ENCODE data around the gene WDR36. TPM values are rescaled to one million over a fixed set of nuclear protein-coding genes. Genes with fewer than 3 reads are reported as not detected.

The WDR36 gene
- total and polyA plus RNA-seq, 2 of the 13 experiments (the other 11 are each of a cell fraction or from before 2014, with no cell fraction given), result 18.2 to 40.6 TPM

DNA sequence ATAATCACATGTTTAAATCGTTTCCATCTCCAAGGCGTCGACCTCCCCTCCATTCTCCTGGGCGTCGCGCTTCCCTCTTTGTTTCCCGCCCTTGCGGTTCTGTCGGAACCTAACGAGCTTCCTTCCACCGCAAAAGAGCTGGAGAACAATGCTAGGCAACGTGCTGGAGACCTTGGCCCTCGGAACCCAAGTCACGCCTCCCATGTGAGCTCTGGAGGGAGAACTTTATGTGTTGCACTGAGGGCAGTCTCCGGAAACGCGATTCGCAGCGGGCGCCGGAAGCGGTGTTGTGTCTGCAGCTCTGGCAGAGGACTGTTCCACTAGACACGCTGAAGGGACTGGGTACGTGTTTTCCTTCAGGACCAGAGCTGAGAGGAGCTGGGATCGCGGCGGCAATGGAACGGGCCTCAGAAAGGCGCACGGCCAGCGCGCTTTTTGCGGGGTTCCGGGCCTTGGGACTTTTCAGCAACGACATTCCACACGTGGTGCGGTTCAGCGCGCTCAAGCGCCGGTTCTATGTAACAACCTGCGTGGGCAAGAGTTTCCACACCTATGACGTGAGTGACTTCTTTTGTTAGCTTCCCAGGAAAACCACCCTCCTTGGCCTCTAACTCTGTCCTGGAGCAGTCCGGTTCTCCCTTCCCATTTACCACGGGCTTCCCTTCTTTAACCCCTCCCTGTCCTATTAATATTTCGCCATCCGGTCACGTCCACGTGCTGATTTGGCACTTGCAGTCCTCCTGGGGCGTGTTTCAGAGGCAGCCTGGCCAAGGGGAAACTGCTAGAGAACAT lies at the start of gene WDR36 (continued):
- TF ChIP-seq ZNF567 (CRISPR knock-in tag; IDR thresholded peaks at IDR 0.05; ENCODE audit: borderline replicate concordance) (no peak), ZNF20 (CRISPR knock-in tag; IDR thresholded peaks at IDR 0.05) (0 out of 2 replicates have a peak, but pooled peaks have one; percentile 59), ATF1 (CRISPR knock-in tag; IDR thresholded peaks at IDR 0.05) (peak; percentile 90), ZNF12 (CRISPR knock-in tag; IDR thresholded peaks at IDR 0.05) (peak; percentile 91), ZNF329 (CRISPR knock-in tag; IDR thresholded peaks at IDR 0.05; ENCODE audit: low read depth) (peak; percentile 63; the same call in 1 of the 2 replicates), ZNF772 (CRISPR knock-in tag; IDR thresholded peaks at IDR 0.05) (peak; percentile 96), ZNF143 (CRISPR knock-in tag; IDR thresholded peaks at IDR 0.05) (peak; percentile 68), SKI (IDR thresholded peaks at IDR 0.05; ENCODE audit: partially characterized antibody) (peak; percentile 11), ZNF263 (CRISPR knock-in tag; IDR thresholded peaks at IDR 0.05) (peak; percentile 78; the same call in 1 of the 2 replicates), ZNF562 (CRISPR knock-in tag; IDR thresholded peaks at IDR 0.05; ENCODE audit: borderline replicate concordance) (peak; percentile 97), HOXA5 (CRISPR knock-in tag; IDR thresholded peaks at IDR 0.05) (peak; percentile 97), KDM1A (CRISPR knock-in tag; IDR thresholded peaks at IDR 0.05) (peak; percentile 84), MED8 (CRISPR knock-in tag; IDR thresholded peaks at IDR 0.05; ENCODE audit: insufficient replicate concordance) (peak; percentile 82), SP2 (CRISPR knock-in tag; IDR thresholded peaks at IDR 0.05) (peak; percentile 71), POLR2G (IDR thresholded peaks at IDR 0.05; ENCODE audit: low read depth, low read length) (peak; percentile 83)
- TF ChIP-seq, protein P1, sequence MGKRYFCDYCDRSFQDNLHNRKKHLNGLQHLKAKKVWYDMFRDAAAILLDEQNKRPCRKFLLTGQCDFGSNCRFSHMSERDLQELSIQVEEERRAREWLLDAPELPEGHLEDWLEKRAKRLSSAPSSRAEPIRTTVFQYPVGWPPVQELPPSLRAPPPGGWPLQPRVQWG (CRISPR knock-in tag; IDR thresholded peaks at IDR 0.05; ENCODE audit: borderline replicate concordance, low read depth), result no peak
- TF ChIP-seq, protein P2, sequence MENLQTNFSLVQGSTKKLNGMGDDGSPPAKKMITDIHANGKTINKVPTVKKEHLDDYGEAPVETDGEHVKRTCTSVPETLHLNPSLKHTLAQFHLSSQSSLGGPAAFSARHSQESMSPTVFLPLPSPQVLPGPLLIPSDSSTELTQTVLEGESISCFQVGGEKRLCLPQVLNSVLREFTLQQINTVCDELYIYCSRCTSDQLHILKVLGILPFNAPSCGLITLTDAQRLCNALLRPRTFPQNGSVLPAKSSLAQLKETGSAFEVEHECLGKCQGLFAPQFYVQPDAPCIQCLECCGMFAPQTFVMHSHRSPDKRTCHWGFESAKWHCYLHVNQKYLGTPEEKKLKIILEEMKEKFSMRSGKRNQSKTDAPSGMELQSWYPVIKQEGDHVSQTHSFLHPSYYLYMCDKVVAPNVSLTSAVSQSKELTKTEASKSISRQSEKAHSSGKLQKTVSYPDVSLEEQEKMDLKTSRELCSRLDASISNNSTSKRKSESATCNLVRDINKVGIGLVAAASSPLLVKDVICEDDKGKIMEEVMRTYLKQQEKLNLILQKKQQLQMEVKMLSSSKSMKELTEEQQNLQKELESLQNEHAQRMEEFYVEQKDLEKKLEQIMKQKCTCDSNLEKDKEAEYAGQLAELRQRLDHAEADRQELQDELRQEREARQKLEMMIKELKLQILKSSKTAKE (CRISPR knock-in tag; IDR thresholded peaks at IDR 0.05; ENCODE audit: borderline replicate concordance), result peak; percentile 73; the same call in 1 of the 2 replicates
- TF ChIP-seq, protein P3, sequence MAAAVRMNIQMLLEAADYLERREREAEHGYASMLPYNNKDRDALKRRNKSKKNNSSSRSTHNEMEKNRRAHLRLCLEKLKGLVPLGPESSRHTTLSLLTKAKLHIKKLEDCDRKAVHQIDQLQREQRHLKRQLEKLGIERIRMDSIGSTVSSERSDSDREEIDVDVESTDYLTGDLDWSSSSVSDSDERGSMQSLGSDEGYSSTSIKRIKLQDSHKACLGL (CRISPR knock-in tag; IDR thresholded peaks at IDR 0.05), result peak; percentile 76
- TF ChIP-seq, protein P4, sequence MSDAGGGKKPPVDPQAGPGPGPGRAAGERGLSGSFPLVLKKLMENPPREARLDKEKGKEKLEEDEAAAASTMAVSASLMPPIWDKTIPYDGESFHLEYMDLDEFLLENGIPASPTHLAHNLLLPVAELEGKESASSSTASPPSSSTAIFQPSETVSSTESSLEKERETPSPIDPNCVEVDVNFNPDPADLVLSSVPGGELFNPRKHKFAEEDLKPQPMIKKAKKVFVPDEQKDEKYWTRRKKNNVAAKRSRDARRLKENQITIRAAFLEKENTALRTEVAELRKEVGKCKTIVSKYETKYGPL (CRISPR knock-in tag; IDR thresholded peaks at IDR 0.05), result peak; percentile 92; the same call in 1 of the 2 replicates
- TF ChIP-seq, protein P5, sequence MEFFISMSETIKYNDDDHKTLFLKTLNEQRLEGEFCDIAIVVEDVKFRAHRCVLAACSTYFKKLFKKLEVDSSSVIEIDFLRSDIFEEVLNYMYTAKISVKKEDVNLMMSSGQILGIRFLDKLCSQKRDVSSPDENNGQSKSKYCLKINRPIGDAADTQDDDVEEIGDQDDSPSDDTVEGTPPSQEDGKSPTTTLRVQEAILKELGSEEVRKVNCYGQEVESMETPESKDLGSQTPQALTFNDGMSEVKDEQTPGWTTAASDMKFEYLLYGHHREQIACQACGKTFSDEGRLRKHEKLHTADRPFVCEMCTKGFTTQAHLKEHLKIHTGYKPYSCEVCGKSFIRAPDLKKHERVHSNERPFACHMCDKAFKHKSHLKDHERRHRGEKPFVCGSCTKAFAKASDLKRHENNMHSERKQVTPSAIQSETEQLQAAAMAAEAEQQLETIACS (CRISPR knock-in tag; IDR thresholded peaks at IDR 0.05), result no peak; the same call in 1 of the 2 replicates
- TF ChIP-seq, protein P6, sequence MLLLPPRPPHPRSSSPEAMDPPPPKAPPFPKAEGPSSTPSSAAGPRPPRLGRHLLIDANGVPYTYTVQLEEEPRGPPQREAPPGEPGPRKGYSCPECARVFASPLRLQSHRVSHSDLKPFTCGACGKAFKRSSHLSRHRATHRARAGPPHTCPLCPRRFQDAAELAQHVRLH (CRISPR knock-in tag; IDR thresholded peaks at IDR 0.05; ENCODE audit: borderline replicate concordance, low read depth), result peak; percentile 96; the same call in 1 of the 2 replicates
- TF ChIP-seq, protein P7, sequence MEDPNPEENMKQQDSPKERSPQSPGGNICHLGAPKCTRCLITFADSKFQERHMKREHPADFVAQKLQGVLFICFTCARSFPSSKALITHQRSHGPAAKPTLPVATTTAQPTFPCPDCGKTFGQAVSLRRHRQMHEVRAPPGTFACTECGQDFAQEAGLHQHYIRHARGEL (CRISPR knock-in tag; IDR thresholded peaks at IDR 0.05), result peak; percentile 89; the same call in 1 of the 2 replicates
